ENCODE results near the gene BCAR3. TPM values are rescaled to one million over a fixed set of nuclear protein-coding genes. Genes with fewer than 3 reads are reported as not detected.
"Not testable (repeated sequence)": the region's sequence is repeated elsewhere in the genome, so short reads cannot be mapped to it uniquely, and the experiment has no call there.

Gene BCAR3
- total RNA-seq, 2 experiments from 2014 or later, result 0.71 to 0.91 TPM

- no peaks in the 10 kb centered on the region for H3K27me3 Mint-ChIP-seq
- no peaks in the 10 kb centered on the region for H3K4me1 Mint-ChIP-seq
- no peak overlapping the region for H3K27ac Mint-ChIP-seq
- no peak overlapping the region for H3K4me3 Mint-ChIP-seq
- no peaks in the 10 kb centered on the region for H3K9me3 Mint-ChIP-seq
- DNase-seq (no peak), ATAC-seq (ENCODE audit: low read depth) (no peak)
- no peaks in the 10 kb centered on the region for H3K36me3 Mint-ChIP-seq
- POLR2A ChIA-PET, result no interaction called here
Measured at GRCh38 chr1:93574991-93575390, 106.6 kb downstream of the BCAR3 start.

DNA sequence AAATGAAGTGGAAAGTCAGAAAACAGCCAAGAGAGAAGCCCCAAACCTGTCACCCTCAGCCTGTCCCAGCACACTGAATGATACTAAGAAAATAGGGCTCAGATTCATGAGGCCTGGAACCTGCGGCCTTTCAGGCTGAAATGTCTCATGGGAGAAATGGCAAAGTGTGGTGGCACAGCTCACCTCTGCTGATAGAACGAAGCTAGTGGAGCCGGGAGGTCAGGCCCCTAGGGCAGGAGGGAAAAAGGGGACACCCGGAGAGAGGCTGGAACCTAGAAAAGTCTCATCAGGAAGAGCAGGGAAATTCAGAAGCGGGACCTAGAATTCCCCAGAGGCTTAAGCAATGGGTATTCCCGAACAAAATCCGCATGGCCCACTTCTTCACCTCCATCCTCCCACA lies 107.1 kb downstream of the BCAR3 start:
- POLR2A ChIA-PET, result no interaction called here
- Mint-ChIP-seq H3K27ac (no peak overlapping the region), H3K36me3 (no peaks in the 10 kb centered on the region), H3K4me3 (no peak overlapping the region), H3K27me3 (no peaks in the 10 kb centered on the region), H3K9me3 (no peaks in the 10 kb centered on the region), H3K4me1 (no peaks in the 10 kb centered on the region)
- no peak for ATAC-seq (ENCODE audit: low read depth)
- DNase-seq, result no peak

- POLR2A ChIA-PET, result no interaction called here
- no peaks in the 10 kb centered on the region for H3K36me3 Mint-ChIP-seq
- DNase-seq, result no peak
- H3K4me3 Mint-ChIP-seq, result no peak overlapping the region
- H3K27ac Mint-ChIP-seq, result no peak overlapping the region
- no peaks in the 10 kb centered on the region for H3K27me3 Mint-ChIP-seq
- no peaks in the 10 kb centered on the region for H3K4me1 Mint-ChIP-seq
- H3K9me3 Mint-ChIP-seq, result no peaks in the 10 kb centered on the region
- ATAC-seq (ENCODE audit: low read depth), result no peak
Measured at GRCh38 chr1:93573940-93574469, 107.6 kb downstream of the BCAR3 start.

DNA sequence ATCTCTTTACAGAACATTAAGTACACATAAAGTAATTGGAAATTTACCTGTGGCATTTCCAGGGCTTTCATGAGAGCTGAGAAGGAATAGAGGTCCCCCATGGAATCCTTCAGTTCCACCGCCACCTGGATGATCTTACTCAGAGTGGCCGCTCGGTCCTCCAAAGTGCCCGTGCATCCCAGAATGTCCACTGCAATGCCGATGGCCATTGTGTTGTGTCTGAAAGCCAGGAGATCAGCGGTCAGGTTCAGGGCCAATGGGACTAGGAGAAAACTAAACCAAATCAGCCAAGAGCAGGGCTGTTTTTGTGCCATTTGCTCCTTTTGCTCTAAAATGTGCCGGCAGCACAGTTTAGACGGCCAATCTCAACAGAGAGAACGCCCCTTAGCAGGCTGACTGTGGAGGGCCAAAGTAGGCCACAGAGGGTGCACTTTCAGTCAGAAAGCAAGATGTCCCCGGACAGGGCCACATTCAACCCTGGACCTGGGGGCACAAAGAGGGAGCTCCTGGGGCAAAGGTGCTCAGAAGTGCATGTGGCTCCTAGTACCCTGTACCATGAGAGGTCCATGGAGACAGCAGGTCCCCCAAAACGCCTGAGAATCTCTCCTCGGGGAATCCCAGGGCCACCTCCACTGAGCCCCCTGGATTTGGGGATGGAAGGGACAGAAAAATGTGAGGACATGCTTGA lies 109.9 kb downstream of the BCAR3 start:
- H3K27ac Mint-ChIP-seq, result no peak overlapping the region
- no peaks in the 10 kb centered on the region for H3K27me3 Mint-ChIP-seq
- no peaks in the 10 kb centered on the region for H3K9me3 Mint-ChIP-seq
- H3K4me3 Mint-ChIP-seq, result no peak overlapping the region
- H3K4me1 Mint-ChIP-seq, result no peaks in the 10 kb centered on the region
- DNase-seq, result no peak
- H3K36me3 Mint-ChIP-seq, result no peaks in the 10 kb centered on the region
- POLR2A ChIA-PET, result no interaction called here
- ATAC-seq (ENCODE audit: low read depth), result no peak

DNA sequence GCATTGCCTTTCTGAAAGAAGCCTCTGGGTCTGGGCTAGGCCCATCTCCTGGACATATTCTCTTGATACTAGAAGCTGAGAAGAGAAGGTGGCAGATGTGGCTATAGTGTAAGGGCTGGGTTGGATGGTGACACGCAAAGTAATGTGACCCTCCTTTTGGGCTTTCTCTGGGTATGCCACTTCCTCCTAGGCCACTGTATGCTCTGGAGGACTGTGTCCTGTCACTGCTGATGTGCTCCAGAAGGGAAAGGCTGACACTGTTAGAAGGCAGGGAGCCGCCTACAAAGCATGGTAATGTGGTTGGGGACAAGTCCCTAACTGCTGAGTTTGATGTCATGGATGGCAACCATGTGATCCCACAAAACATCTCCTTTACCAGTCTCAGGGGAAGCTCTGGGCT lies 112.1 kb downstream of the BCAR3 start:
- Mint-ChIP-seq H3K27me3 (no peaks in the 10 kb centered on the region), H3K4me1 (peaks cover 1% of the 10 kb centered on the region), H3K36me3 (no peaks in the 10 kb centered on the region), H3K27ac (no peak overlapping the region), H3K9me3 (no peaks in the 10 kb centered on the region), H3K4me3 (no peak overlapping the region)
- POLR2A ChIA-PET, result no interaction called here
- no peak for ATAC-seq (ENCODE audit: low read depth)
- no peak for DNase-seq

GRCh38 chr1:93567255-93567918 lies 114.2 kb downstream of the BCAR3 start:
- Mint-ChIP-seq H3K4me1 (peaks cover 2% of the 10 kb centered on the region), H3K27ac (no peak overlapping the region), H3K36me3 (no peaks in the 10 kb centered on the region), H3K4me3 (no peak overlapping the region), H3K27me3 (no peaks in the 10 kb centered on the region), H3K9me3 (no peaks in the 10 kb centered on the region)
- ATAC-seq (ENCODE audit: low read depth) (no peak), DNase-seq (no peak)
- POLR2A ChIA-PET, result no interaction called here

- H3K9me3 Mint-ChIP-seq, result no peaks in the 10 kb centered on the region
- H3K36me3 Mint-ChIP-seq, result no peaks in the 10 kb centered on the region
- peaks cover 2% of the 10 kb centered on the region for H3K4me1 Mint-ChIP-seq
- ATAC-seq (ENCODE audit: low read depth) (no peak), DNase-seq (no peak)
- H3K27ac Mint-ChIP-seq, result no peak overlapping the region
- no peaks in the 10 kb centered on the region for H3K27me3 Mint-ChIP-seq
- H3K4me3 Mint-ChIP-seq, result no peak overlapping the region
- POLR2A ChIA-PET, result no interaction called here
Measured at GRCh38 chr1:93566227-93566626, 115.4 kb downstream of the BCAR3 start.

DNA sequence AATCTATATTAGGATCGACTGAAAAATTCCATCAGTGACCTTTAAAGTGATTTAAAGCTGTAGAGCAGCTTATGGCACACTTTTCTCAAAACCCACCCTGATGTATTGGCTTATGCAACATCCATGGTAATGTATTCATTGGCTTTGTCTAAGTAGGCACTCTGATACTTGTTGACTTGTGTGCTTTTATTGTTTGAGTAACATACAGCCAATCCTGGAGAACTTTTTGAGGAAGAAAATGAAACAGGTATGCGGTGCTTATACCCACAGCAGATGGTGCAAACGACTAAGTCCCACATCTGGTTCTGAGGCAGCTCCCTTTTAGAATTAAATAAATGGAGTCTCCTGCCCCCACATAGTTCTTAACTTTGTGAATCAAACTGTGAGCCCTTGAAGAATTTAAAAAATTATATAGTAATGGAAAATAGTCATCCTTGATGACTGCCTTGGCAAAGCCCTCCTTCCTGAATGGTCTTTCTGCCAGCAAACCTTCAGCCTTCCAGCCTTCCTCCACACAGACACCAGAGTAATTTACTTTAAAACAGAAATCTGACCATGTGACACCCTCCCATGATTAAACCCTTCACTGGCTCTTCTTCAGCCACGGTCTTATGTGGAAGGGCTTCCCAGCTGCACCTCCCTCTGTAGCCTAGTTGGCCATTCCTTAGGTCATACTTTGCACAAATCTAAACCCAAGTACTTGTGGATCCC lies 116.0 kb downstream of the BCAR3 start:
- ATAC-seq (ENCODE audit: low read depth) (no peak), DNase-seq (no peak)
- POLR2A ChIA-PET, result no interaction called here
- H3K36me3 Mint-ChIP-seq, result no peaks in the 10 kb centered on the region
- no peaks in the 10 kb centered on the region for H3K27me3 Mint-ChIP-seq
- peaks cover 2% of the 10 kb centered on the region for H3K4me1 Mint-ChIP-seq
- no peak overlapping the region for H3K4me3 Mint-ChIP-seq
- H3K27ac Mint-ChIP-seq, result no peak overlapping the region
- no peaks in the 10 kb centered on the region for H3K9me3 Mint-ChIP-seq

- no peak for DNase-seq
- H3K4me3 Mint-ChIP-seq, result no peak overlapping the region
- H3K4me1 Mint-ChIP-seq, result peaks cover 7% of the 10 kb centered on the region
- peaks cover 12% of the 10 kb centered on the region for H3K27me3 Mint-ChIP-seq
- ATAC-seq (ENCODE audit: low read depth), result no peak
- POLR2A ChIA-PET, result no interaction called here
- no peaks in the 10 kb centered on the region for H3K36me3 Mint-ChIP-seq
- no peak overlapping the region for H3K27ac Mint-ChIP-seq
- peaks cover 2% of the 10 kb centered on the region for H3K9me3 Mint-ChIP-seq
Measured at GRCh38 chr1:93559695-93560094, 121.9 kb downstream of the BCAR3 start.

DNA sequence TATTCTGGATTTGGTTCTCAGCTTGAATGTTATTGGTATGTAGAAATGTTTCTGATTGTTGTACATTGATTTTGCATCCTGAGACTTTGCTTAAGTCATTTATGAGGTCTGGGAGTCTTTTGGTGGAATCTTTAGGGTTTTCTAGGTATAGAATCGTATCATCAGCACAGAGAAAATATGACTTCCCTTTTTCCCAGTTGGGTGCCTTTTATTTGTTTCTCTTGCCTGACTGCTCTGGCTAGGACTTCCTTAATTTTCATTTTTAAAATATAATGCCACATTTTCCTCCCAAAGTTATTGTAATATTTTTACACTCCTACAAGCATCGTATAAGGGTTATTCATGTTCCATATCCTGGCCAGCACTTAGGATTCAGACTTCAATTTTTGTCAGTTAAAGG lies 122.6 kb downstream of the BCAR3 start:
- H3K4me3 Mint-ChIP-seq, result no peak overlapping the region
- H3K27ac Mint-ChIP-seq, result no peak overlapping the region
- peaks cover 2% of the 10 kb centered on the region for H3K9me3 Mint-ChIP-seq
- DNase-seq (no peak), ATAC-seq (ENCODE audit: low read depth) (no peak)
- H3K27me3 Mint-ChIP-seq, result peaks cover 14% of the 10 kb centered on the region
- POLR2A ChIA-PET, result no interaction called here
- H3K4me1 Mint-ChIP-seq, result peaks cover 6% of the 10 kb centered on the region
- no peaks in the 10 kb centered on the region for H3K36me3 Mint-ChIP-seq

- Mint-ChIP-seq H3K9me3 (peaks cover 2% of the 10 kb centered on the region), H3K4me3 (no peak overlapping the region), H3K4me1 (peaks cover 6% of the 10 kb centered on the region), H3K36me3 (no peaks in the 10 kb centered on the region), H3K27ac (no peak overlapping the region), H3K27me3 (peaks cover 24% of the 10 kb centered on the region)
- ATAC-seq (ENCODE audit: low read depth) (no peak), DNase-seq (no peak)
- POLR2A ChIA-PET, result no interaction called here
Measured at GRCh38 chr1:93556291-93556690, 125.3 kb downstream of the BCAR3 start.

- no peaks in the 10 kb centered on the region for H3K36me3 Mint-ChIP-seq
- ATAC-seq (ENCODE audit: low read depth) (no peak), DNase-seq (no peak)
- POLR2A ChIA-PET, result no interaction called here
- peaks cover 6% of the 10 kb centered on the region for H3K4me1 Mint-ChIP-seq
- H3K4me3 Mint-ChIP-seq, result no peak overlapping the region
- peaks cover 2% of the 10 kb centered on the region for H3K9me3 Mint-ChIP-seq
- no peak overlapping the region for H3K27ac Mint-ChIP-seq
- peaks cover 27% of the 10 kb centered on the region for H3K27me3 Mint-ChIP-seq
Measured at GRCh38 chr1:93554883-93555872, 126.5 kb downstream of the BCAR3 start.

DNA sequence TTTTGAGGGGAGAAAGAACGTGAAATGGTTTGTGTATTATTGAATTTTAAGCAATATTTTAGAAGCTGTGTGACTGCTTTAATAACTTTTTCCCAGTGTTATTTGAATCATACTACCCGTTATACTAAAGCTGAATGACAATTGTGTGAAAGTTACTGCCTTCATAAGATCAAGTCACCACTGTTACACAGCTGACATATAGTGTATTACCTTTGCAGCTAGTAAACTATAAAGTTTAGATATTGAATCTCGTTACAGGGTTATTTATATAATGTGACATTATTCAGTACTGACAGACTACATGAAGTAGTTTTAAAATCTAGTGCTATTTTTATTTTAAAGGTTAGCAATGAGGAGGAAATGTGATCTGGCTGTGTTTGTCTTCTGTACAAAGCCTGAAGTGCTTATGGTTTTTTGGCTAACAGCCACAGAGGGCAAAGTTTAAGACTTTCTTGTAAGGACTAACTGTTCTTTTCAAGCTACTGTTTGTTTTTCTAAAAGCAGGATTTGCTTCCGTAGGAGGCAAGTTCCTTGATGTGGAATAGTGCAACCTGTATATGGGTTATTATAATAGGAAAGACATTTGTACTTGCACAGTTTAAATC lies 127.6 kb downstream of the BCAR3 start:
- H3K27ac Mint-ChIP-seq; H3K9me3 Mint-ChIP-seq; H3K4me3 Mint-ChIP-seq; POLR2A ChIA-PET; H3K36me3 Mint-ChIP-seq; ATAC-seq (ENCODE audit: low read depth); DNase-seq; H3K4me1 Mint-ChIP-seq: not testable (repeated sequence)
- peaks cover 27% of the 10 kb centered on the region for H3K27me3 Mint-ChIP-seq
